NCI-H1930 (cell line): ENCODE results near the gene CDAN1.
"Not testable (repeated sequence)": the region's sequence is repeated elsewhere in the genome, so short reads cannot be mapped to it uniquely, and the experiment has no call there.

Experiments used
- DNase-seq, 2 experiments: peaks; one replicate each; lab custom pipeline; 2025; lab: John Stamatoyannopoulos, UW

The CDAN1 gene, protein sequence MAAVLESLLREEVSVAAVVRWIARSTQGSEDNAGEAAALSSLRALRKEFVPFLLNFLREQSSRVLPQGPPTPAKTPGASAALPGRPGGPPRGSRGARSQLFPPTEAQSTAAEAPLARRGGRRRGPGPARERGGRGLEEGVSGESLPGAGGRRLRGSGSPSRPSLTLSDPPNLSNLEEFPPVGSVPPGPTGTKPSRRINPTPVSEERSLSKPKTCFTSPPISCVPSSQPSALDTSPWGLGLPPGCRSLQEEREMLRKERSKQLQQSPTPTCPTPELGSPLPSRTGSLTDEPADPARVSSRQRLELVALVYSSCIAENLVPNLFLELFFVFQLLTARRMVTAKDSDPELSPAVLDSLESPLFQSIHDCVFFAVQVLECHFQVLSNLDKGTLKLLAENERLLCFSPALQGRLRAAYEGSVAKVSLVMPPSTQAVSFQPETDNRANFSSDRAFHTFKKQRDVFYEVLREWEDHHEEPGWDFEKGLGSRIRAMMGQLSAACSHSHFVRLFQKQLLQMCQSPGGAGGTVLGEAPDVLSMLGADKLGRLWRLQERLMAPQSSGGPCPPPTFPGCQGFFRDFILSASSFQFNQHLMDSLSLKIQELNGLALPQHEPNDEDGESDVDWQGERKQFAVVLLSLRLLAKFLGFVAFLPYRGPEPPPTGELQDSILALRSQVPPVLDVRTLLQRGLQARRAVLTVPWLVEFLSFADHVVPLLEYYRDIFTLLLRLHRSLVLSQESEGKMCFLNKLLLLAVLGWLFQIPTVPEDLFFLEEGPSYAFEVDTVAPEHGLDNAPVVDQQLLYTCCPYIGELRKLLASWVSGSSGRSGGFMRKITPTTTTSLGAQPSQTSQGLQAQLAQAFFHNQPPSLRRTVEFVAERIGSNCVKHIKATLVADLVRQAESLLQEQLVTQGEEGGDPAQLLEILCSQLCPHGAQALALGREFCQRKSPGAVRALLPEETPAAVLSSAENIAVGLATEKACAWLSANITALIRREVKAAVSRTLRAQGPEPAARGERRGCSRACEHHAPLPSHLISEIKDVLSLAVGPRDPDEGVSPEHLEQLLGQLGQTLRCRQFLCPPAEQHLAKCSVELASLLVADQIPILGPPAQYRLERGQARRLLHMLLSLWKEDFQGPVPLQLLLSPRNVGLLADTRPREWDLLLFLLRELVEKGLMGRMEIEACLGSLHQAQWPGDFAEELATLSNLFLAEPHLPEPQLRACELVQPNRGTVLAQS

DNA sequence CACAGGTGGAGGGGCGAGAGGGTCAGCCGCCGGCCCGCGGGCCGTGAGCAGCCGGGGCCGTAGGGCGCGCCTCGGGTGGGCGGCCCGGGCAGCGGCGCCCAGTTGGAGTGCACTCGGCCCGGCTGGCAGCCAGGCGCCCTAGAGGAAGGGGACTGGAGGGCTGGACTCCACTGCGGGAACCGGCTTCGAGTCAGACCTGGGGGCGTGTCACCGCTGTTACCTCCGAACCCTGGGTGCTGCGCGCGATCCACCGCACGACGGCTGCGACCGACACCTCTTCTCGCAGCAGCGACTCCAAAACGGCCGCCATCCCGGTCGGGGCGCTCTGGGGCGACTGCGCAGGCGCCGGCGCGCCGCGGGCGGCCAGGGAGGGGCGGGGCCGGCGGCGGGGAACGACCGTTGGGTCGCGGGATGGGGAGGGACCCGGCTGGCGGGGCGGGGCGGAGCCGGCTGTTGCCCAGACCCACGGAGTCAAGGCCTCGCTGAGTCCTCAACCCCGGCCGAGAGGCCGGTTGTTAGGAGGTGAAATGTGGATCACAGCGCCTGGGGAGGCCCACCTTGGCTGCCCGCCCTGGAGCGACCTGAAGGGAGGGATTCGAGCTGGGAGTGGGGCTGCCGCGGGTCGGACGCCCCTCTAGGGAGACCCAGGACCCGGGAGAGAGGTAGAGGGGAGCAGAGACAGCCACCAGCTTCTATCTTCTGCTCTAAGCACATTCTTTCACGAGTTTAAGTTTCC is at the start of gene CDAN1:
Gene CDAN1 (minus strand): TSS at position 336 of the 736 bp plus-strand sequence. CDS start 26 bp downstream, at position 310.
- peak; percentile 55 to 78 for DNase-seq

DNA sequence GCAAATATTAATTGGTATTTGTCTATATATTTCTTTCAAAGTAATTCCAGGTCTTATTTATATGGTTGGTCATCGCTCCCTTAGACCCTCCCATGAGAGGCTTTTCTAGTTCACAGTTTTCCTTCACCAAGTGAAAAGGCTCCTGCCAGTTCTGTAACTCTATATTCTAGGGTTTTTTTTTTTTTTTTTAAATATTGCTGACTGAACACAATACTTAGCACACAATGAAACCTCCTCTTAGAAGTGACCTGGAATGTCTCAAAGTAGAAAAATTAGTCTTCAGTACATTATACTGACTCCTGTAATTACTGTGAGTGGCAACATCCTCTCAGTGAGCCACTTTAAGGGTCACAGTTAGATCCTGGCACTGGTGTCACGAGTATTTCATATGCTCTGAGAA is 48.6 kb upstream of the CDAN1 start:
- no peak for DNase-seq

DNA sequence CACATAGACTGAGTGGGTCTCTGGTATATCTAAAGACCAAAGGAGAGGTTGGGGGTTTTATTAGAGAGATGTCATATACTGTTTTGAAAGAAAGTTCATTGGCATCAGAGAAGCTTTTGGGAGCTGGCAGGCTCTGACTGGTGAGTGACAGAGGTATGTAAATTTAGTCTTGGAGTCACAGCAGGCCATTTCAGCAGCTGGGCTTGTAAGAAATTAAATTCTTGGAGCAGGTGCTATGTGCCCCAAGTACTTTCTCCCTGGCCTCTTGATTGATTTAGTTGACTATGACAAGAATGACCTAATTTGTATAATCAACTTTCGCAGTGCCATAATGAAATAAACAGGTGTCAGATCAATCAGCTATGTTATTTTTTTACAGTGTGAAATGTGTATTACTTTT is 47.8 kb upstream of the CDAN1 start:
- DNase-seq, result no peak

DNA sequence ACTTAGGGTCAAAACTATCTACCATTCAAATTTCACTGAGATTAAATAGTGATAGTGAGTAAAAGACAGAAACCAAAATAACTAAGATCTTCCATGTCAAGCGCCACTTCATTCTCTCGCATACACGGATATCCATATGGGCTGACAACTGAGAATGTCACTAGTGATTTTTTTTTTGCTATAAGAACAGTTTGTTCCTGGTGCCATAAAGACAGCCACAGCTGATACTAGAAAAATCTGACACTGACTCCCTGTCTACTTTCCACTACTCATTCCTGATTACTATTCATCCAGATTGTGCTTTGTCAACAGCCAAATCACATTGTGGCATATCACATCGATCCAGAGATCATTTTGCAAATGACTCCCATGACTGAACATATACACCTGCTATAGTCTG is 45.8 kb upstream of the CDAN1 start:
- DNase-seq, result no peak

DNA sequence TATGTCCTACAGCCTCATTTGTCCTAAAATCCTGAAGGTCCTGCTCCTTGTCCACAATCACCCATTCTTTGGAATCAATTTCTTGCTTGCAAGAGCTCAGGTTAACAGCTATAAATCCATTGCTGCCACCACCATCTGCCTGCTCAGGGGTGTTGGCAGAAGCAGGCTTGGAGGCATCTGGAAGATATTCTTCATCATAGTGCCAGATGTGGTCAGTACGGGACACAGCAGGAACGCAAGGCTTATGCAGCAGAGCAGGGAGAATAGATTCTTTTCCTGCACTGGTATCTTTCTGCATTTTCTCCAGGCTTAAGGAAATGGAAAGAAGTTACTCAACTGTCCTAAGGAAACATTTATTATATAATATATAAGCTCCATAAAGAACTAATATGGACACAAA is 38.5 kb upstream of the CDAN1 start:
- no peak for DNase-seq

DNA sequence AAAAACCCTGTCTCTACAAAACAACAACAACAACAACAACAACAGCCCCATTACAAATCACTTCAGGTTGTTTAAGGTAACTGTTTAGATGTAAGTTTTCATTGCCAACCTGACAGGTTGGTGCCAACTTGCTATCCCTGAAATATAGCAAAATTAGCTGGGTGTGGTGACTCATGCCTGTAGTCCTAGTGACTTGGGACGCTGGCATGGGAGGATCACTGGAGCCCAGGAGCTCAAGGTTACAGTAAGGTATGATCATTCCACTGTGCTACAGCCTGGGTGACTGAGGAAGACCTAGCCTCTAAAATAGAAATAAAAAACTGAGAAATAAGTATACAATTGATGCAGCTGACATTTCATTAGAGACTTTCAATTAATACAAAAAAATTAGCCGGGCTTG is 36.0 kb upstream of the CDAN1 start:
- no peak for DNase-seq

DNA sequence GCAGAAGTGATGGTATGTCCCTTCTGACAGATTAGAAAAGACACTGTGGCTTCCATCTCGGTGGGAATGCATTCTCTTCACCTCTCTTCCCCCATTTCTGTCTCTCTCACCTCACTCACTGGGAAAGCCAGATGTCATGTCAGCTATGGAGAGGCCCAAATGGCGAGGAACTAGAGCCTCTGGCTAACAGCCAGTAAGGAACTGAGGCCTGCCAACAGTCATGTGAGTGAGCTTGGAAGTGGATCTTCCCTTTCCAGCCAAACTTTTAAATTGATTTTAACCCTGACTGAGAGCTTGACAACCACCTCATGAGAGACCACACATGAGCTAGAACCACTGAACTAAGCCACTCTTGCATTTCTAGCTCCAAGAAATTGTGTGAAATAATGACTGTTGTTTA is 35.2 kb upstream of the CDAN1 start:
- no peak for DNase-seq

DNA sequence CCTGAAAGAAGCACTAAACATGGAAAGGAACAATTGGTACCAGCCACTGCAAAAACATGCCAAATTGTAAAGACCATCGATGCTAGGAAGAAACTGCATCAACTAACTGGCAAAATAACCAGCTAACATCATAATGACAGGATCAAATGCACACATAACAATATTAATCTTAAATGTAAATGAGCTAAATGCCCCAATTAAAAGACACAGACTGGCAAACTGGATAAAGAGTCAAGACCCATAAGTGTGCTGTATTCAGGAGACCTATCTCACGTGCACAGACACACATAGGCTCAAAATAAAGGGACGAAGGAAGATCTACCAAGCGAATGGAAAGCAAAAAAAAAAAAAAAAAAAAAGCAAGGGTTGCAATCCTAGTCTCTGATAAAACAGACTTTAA is 29.2 kb upstream of the CDAN1 start:
- not testable (repeated sequence) for DNase-seq

DNA sequence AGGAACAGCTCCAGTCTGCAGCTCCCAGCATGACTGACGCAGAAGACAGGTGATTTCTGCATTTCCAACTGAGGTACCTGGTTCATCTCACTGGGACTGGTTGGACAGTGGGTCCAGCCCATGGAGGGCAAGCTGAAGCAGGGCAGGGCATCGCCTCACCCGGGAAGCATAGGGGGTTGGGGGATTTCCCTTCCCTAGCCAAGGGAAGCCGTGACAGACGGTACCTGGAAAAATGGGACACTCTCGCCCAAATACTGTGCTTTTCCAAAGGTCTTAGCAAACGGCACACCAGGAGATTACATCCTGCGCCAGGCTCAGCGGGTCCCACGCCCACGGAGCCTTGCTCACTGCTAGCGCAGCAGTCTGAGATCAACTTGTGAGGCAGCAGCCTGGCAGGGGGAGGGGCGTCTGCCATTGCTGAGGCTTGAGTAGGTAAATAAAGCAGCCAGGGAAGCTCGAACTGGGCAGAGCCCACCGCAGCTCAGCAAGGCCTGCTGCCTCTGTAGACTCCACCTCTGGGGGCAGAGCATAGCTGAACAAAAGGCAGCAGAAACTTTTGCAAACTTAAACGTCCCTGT is 27.3 kb upstream of the CDAN1 start:
- not testable (repeated sequence) for DNase-seq

DNA sequence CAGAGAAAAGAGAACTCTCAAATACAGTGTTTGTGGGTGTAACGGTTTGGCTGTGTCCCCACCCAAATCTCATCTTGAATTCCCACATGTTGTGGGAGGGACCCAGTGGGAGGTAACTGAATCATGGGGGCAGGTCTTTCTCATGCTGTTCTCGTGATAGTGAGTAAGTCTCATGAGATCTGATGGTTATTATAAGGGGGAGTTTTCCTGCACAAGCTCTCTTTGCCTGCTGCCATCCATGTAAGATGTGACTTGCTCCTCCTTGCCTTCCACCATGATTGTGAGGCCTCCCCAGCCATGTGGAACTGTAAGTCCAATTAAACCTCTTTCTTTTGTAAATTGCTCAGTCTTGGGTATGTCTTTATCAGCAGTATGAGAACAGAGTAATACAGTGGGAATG is 24.9 kb upstream of the CDAN1 start:
- DNase-seq, result not testable (repeated sequence)

DNA sequence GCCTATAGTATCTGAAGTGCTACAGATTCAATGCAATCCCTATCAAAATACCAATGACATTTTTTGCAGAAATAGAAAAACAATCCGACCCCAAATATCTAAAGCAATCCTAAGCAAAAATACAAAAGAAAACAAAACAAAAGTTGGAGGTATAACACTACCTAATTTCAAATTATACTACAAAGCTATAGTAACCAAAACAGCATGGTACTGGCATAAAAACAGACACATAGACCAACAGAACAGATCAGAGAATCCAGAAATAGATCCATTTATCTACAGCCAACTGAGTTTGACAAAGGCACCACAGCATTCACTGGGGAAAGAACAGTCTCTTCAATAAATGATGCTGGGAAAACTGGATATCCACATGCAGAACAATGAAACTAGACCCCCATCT is 23.8 kb upstream of the CDAN1 start:
- no peak for DNase-seq

DNA sequence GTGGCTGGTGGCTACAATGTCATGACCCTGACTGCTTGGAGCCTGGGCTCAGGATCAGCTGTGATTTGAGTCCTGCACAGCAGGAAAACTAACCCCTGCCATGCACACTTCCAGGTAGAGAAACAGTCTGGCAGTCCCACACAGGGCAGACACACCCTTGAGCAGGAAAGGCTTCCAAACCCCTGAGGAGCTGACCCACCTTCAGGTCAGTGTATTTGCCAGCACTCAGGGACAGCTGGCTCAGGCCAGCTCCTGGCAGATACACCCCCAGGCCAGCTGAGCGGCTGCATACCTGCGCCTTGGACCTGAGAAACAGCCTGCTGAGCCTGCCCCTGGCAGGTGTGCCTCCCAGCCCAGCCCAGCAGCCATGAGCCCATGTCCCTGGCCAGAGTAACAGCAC is 22.2 kb upstream of the CDAN1 start:
- DNase-seq, result no peak

DNA sequence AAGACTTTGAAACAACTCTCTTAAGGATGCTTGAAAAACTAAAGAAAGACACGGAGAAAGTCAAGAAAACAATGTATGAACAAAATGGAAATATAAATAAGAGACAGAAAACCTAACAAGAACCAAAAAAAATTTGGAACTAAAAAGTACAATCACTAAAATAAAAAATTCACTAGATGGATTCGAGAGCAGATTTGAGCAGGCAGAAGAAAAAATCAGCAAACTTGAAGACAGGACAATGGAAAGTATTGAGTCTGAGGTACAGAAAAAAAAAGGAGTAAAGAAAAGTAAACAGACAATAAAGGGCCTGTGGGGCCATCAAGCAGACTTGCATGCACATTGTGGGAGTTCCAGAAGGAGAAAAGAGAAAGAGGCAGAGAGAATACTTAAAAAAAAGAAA is 13.4 kb upstream of the CDAN1 start:
- no peak for DNase-seq

DNA sequence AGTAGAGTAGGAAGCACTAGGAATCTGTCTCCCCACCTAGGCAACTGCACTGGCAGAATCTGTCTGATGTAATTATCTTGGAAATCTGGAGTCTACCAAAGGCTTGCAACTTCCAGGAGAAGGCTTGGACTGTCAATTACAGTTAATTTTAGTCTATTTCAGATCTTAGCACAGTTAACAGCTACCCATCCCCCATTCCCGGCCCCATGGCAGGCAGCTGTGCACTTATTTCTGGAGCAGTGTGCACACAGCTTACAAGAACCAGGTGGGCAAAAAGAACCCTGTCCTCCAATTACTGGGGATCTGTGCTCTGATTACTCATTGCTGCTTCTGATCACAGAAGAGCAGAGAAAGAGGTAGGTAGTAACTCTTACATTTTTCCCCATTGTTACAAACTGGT is 12.3 kb upstream of the CDAN1 start:
- no peak for DNase-seq

DNA sequence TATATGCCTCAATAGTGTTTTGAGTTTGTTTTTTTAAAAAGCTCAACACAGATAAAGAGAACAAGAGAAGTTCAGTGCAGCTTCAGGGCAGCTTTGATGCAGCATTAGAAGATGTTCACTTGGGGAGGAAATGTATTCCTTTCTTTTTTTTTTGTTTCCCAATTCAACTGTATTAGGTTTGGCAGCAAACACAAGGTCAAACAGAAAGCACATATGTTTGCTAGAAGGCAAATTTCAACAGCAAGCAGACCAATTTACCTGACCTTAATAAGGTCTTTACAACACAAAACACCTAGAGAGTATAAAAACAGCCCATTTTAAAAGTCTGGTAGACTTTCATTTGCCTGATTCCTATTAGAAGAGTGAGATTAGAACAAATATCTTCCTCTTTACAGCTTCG is 7.3 kb upstream of the CDAN1 start:
- DNase-seq, result no peak

DNA sequence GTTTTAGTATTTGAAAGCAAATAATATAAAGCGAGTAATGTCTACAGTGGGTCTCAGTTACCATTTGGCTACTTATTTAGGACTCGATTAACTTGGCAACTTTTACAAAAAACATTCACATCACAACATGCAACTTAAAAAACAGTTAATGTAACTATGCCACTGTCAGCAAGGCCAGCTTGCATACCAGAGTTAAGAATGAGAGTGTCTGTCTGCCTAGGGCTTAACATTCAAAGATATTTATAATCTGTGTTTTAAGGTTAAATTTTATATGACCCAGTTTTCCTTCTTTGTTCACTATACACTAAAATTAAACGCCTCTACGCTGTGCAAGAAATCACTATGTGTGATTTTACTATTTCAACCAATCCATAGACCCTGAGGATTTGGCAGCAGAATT is 5.2 kb upstream of the CDAN1 start:
- DNase-seq, result no peak

DNA sequence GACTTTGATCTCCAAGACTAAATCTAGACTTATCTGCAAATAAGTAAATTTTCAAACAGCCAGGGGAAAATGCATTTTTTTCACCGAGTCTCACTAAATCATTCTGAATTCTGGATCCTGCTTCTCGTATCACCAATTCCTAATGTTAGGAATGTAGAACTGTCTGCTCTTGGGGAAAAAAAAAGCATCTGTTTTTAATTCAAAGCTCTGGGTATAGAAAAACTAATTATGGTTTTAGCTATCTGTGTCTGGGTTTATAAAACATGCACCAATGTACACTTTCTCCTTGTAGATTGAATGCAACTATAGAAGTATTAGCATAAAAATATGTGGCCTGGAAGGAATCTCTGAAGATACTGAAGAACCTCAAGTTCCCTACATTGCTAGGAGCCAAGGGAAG is 4.8 kb upstream of the CDAN1 start:
- DNase-seq, result no peak

DNA sequence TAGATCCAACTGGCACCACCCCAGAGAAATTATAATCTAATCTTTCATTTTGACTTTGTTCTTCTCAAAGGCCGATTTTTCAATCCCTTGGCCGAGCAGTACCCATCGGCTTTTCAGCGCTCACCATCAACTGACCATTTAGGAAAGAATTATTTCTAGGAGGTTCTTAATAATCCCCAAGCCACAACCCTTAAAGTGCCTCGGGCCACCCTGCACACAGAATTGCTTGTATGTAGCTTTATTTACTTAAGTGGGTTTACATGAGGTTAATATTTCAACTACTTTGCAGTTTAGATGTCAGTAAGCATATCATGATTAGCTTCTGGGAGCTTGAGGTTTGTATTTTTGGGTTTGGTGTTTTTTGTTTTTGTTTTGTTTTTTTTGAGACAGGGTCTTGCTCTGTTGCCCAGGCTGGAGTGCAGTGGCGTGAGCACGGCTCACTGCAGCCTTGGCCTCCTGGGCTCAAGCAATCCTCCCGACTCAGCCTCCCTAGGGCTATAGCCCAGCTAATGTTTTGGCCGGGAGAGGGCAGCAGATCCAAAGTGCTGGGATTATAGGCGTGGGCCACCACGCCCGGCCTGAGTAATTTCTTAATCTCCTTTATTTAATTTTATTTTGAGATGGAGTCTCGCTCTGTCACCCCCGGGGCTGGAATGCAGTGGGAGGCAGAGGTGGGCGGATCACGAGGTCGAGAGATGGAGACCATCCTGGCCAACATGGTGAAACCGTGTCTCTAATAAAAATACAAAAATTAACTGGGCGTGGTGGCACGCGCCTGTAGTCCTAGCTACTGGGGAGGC is 801 bp upstream of the CDAN1 start:
- no peak for DNase-seq

DNA sequence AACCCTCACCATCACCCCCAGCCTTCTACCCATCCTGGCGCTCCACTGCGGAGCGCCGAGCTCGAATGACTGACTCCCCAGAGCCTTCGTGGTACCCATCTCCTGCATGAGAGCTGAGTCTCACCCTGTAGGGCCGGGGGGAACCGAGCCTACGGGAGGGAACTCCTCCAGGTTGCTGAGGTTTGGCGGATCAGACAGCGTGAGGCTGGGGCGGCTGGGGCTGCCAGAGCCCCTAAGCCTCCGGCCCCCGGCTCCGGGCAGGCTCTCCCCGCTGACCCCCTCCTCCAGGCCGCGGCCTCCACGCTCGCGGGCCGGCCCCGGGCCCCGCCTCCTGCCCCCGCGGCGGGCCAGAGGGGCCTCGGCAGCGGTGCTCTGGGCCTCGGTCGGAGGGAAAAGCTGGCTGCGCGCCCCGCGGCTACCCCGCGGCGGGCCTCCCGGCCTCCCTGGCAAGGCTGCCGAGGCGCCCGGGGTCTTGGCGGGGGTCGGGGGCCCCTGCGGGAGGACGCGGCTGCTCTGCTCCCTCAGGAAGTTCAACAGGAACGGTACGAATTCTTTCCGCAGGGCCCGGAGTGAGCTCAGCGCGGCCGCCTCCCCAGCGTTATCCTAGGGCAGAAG is 643 bp downstream of the CDAN1 start:
- no peak for DNase-seq
